Sigmoid colon (tissue), 4 donors: ENCODE results near the gene RHBDF2.

ENCODE experiments used
- EP300 ChIP-seq, 4 donors: sonication (generic); formaldehyde crosslinking; IDR thresholded peaks; one replicate each; pipeline ENCODE4 v1.6.1; 2017; ENCODE audit warnings: antibody characterized with exemption in 4 of 4
- POLR2A ChIP-seq, 2 donors: fragments of 450-650 bp; IDR thresholded peaks; one replicate each; pipeline ENCODE4 v1.6.1; 2016; ENCODE audit warnings: antibody characterized with exemption in 2 of 2, mild to moderate bottlenecking in 2 of 2, moderate library complexity in 2 of 2
- POLR2AphosphoS5 ChIP-seq, 4 donors: sonication (generic); formaldehyde crosslinking; IDR thresholded peaks; one replicate each; pipeline ENCODE4 v1.6.1; 2017; ENCODE audit warnings: antibody characterized with exemption in 4 of 4
- TF ChIP-seq, protein P1 (sequence below), 4 experiments: fragments of 450-650 bp in 3 of 4; fragments of 200-600 bp in 1 of 4; IDR thresholded peaks; one replicate each; pipeline ENCODE4 v1.5.1; 2016 to 2019; ENCODE audit warnings: antibody characterized with exemption in 4 of 4, mild to moderate bottlenecking in 3 of 4, moderate library complexity in 2 of 4

GRCh38 chr17:76543826-76544545, 42.8 kb upstream of the RHBDF2 start:
- TF ChIP-seq, protein P1, sequence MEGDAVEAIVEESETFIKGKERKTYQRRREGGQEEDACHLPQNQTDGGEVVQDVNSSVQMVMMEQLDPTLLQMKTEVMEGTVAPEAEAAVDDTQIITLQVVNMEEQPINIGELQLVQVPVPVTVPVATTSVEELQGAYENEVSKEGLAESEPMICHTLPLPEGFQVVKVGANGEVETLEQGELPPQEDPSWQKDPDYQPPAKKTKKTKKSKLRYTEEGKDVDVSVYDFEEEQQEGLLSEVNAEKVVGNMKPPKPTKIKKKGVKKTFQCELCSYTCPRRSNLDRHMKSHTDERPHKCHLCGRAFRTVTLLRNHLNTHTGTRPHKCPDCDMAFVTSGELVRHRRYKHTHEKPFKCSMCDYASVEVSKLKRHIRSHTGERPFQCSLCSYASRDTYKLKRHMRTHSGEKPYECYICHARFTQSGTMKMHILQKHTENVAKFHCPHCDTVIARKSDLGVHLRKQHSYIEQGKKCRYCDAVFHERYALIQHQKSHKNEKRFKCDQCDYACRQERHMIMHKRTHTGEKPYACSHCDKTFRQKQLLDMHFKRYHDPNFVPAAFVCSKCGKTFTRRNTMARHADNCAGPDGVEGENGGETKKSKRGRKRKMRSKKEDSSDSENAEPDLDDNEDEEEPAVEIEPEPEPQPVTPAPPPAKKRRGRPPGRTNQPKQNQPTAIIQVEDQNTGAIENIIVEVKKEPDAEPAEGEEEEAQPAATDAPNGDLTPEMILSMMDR (IDR thresholded peaks at IDR 0.05): no peak
- TF ChIP-seq EP300 (IDR thresholded peaks at IDR 0.05) (no peak), POLR2AphosphoS5 (IDR thresholded peaks at IDR 0.05) (no peak), POLR2A (IDR thresholded peaks at IDR 0.05) (no peak)
